Skeletal muscle cell (primary cell): ENCODE measurements around the gene HERC5.
"Not testable (repeated sequence)": the region's sequence is repeated elsewhere in the genome, so short reads cannot be mapped to it uniquely, and the experiment has no call there.

Source experiments
- DNase-seq: peaks from one replicate; pipeline ENCODE4 v3.0.0-alpha.2; 2010; ENCODE audit warnings: low read depth
- H3K4me3 ChIP-seq: 2 replicates; pipeline ENCODE4 v1.5.1; 2011; ENCODE audit warnings: low read depth, mild to moderate bottlenecking, control low read depth, low read length, moderate library complexity

HERC5 gene

GRCh38 chr4:88456670-88457306 lies at the start of gene HERC5:
Gene HERC5, plus strand, starts transcription at chr4:88457119. Its CDS starts 151 bp downstream, at chr4:88457270.
- peak within 1 kb of the TSS; percentile 55 for H3K4me3 ChIP-seq
- DNase-seq = peak; percentile 56

GRCh38 chr4:88409206-88409605 lies 47.7 kb upstream of the HERC5 start:
- H3K4me3 ChIP-seq = no peak overlapping the region
- DNase-seq = no peak

GRCh38 chr4:88409789-88410188 lies 47.1 kb upstream of the HERC5 start:
- no peak for DNase-seq
- no peak overlapping the region for H3K4me3 ChIP-seq

GRCh38 chr4:88411491-88412096 lies 45.3 kb upstream of the HERC5 start:
- no peak overlapping the region for H3K4me3 ChIP-seq
- no peak for DNase-seq

- H3K4me3 ChIP-seq = no peak overlapping the region
- DNase-seq = no peak
Observed at GRCh38 chr4:88413801-88414200, 43.1 kb upstream of the HERC5 start.

- no peak overlapping the region for H3K4me3 ChIP-seq
- DNase-seq = no peak
Observed at GRCh38 chr4:88414755-88415154, 42.2 kb upstream of the HERC5 start.

- H3K4me3 ChIP-seq = no peak overlapping the region
- no peak for DNase-seq
Observed at GRCh38 chr4:88415982-88416381, 40.9 kb upstream of the HERC5 start.

- H3K4me3 ChIP-seq = no peak overlapping the region
- DNase-seq = no peak
Observed at GRCh38 chr4:88418411-88418810, 38.5 kb upstream of the HERC5 start.

GRCh38 chr4:88419874-88420273 lies 37.0 kb upstream of the HERC5 start:
- DNase-seq = no peak
- no peak overlapping the region for H3K4me3 ChIP-seq

GRCh38 chr4:88420844-88421243 lies 36.1 kb upstream of the HERC5 start:
- no peak for DNase-seq
- H3K4me3 ChIP-seq = no peak overlapping the region

GRCh38 chr4:88422403-88422802 lies 34.5 kb upstream of the HERC5 start:
- H3K4me3 ChIP-seq = no peak overlapping the region
- DNase-seq = no peak

- no peak overlapping the region for H3K4me3 ChIP-seq
- no peak for DNase-seq
Observed at GRCh38 chr4:88429401-88429800, 27.5 kb upstream of the HERC5 start.

- no peak for DNase-seq
- no peak overlapping the region for H3K4me3 ChIP-seq
Observed at GRCh38 chr4:88435987-88436693, 20.8 kb upstream of the HERC5 start.

- not testable (repeated sequence) for DNase-seq
Observed at GRCh38 chr4:88437873-88438272, 19.0 kb upstream of the HERC5 start.

GRCh38 chr4:88439161-88439760 lies 17.7 kb upstream of the HERC5 start:
- no peak for DNase-seq
- H3K4me3 ChIP-seq = no peak overlapping the region

More at GRCh38 chr4:88437873-88438272, 19.0 kb upstream of the HERC5 start:
- H3K4me3 ChIP-seq = not testable (repeated sequence)

- H3K4me3 ChIP-seq = no peak overlapping the region
- DNase-seq = no peak
Observed at GRCh38 chr4:88440146-88440545, 16.8 kb upstream of the HERC5 start.

- H3K4me3 ChIP-seq = no peak overlapping the region
- no peak for DNase-seq
Observed at GRCh38 chr4:88441696-88442095, 15.2 kb upstream of the HERC5 start.

GRCh38 chr4:88442689-88443191 lies 14.2 kb upstream of the HERC5 start:
- DNase-seq = no peak

GRCh38 chr4:88443486-88443885 lies 13.4 kb upstream of the HERC5 start:
- no peak overlapping the region for H3K4me3 ChIP-seq
- no peak for DNase-seq

More at GRCh38 chr4:88442689-88443191, 14.2 kb upstream of the HERC5 start:
- no peak overlapping the region for H3K4me3 ChIP-seq

GRCh38 chr4:88445252-88445651 lies 11.7 kb upstream of the HERC5 start:
- no peak overlapping the region for H3K4me3 ChIP-seq
- no peak for DNase-seq
